T-cell (primary cell): ENCODE results near the gene DDX59. TPM values are rescaled to one million over a fixed set of nuclear protein-coding genes. Genes with fewer than 3 reads are reported as not detected.

Experiments
- ATAC-seq, 4 experiments: fragments of 200-7000 bp in 3 of 4; fragments of 150-1000 bp in 1 of 4; cut with Tn5 transposase; replicated peaks in 1 of 4; 1 replicate in 3 of 4; 2 replicates in 1 of 4; pipeline ENCODE4 v1.10.0; 2021; ENCODE audit warnings: moderate library complexity in 3 of 4, mild to moderate bottlenecking in 2 of 4, moderate number of reproducible peaks in 1 of 4
- CTCF ChIA-PET, 2 donors: fragments of 300-600 bp; sonication (Branson Sonifier 250); formaldehyde crosslinking; loops; one replicate each; lab custom pipeline; 2022; ENCODE audit warnings: antibody characterized with exemption in 2 of 2; lab: Charles Lee
- POLR2A ChIA-PET, 2 donors: fragments of 300-600 bp; sonication (Branson Sonifier 250); formaldehyde crosslinking; loops; one replicate each; lab custom pipeline; 2022; ENCODE audit warnings: antibody characterized with exemption in 2 of 2; lab: Charles Lee
- DNase-seq, 35 experiments: peaks; one replicate each; pipeline versions ENCODE4 v3.0.0 to v3.0.0-alpha.2; 2013 to 2023
- H3K27ac ChIP-seq: one replicate; pipeline ENCODE4 v1.5.1; 2013; ENCODE audit warnings: low read length
- H3K27me3 ChIP-seq, 2 experiments: replicated peaks in 1 of 2; 1 replicate in 1 of 2; 2 replicates in 1 of 2; pipeline versions ENCODE4 v1.6.1 to v1.7.0; 2013; ENCODE audit warnings: low read length in 1 of 2, mixed read lengths in 1 of 2; ENCODE audit not compliant: control insufficient read depth in 2 of 2, insufficient read depth in 2 of 2; ENCODE audit errors: extremely low read depth in 1 of 2
- H3K36me3 ChIP-seq, 2 donors: 1 replicate in 1 of 2; 2 replicates in 1 of 2; pipeline versions ENCODE4 v1.6.1 to v1.7.0; 2013; ENCODE audit warnings: low read length in 1 of 2; ENCODE audit not compliant: control insufficient read depth in 2 of 2, insufficient read depth in 1 of 2; ENCODE audit errors: extremely low read depth in 1 of 2
- H3K4me1 ChIP-seq, 2 experiments: 1 replicate in 1 of 2; 2 replicates in 1 of 2; pipeline versions ENCODE4 v1.6.1 to v1.7.0; 2013; ENCODE audit warnings: low read length in 2 of 2, mixed read lengths in 1 of 2; ENCODE audit not compliant: insufficient read depth in 2 of 2, control insufficient read depth in 1 of 2; ENCODE audit errors: extremely low read depth in 1 of 2
- H3K4me3 ChIP-seq, 2 donors: 1 replicate in 1 of 2; 2 replicates in 1 of 2; pipeline versions ENCODE4 v1.5.1 to v1.7.0; 2013; ENCODE audit warnings: mild to moderate bottlenecking in 2 of 2, low read length in 1 of 2, moderate library complexity in 1 of 2; ENCODE audit not compliant: control insufficient read depth in 1 of 2; ENCODE audit errors: extremely low read depth in 1 of 2
- H3K9me3 ChIP-seq: 2 replicates; pipeline ENCODE4 v1.7.0; 2013
- H3K27ac Mint-ChIP-seq, 2 donors: one replicate each; pipeline ENCODE4 v1.8.0; 2020 to 2021; ENCODE audit warnings: mild to moderate bottlenecking in 2 of 2, mixed read lengths in 2 of 2
- H3K27me3 Mint-ChIP-seq, 2 donors: one replicate each; pipeline ENCODE4 v1.8.0; 2021 to 2022; ENCODE audit warnings: mixed read lengths in 2 of 2
- H3K36me3 Mint-ChIP-seq: one replicate; pipeline ENCODE4 v1.8.0; 2021; ENCODE audit warnings: mixed read lengths
- H3K4me1 Mint-ChIP-seq, 3 donors: one replicate each; pipeline ENCODE4 v1.8.0; 2020 to 2022; ENCODE audit warnings: mixed read lengths in 3 of 3, mild to moderate bottlenecking in 1 of 3
- H3K4me3 Mint-ChIP-seq, 3 donors: one replicate each; pipeline ENCODE4 v1.8.0; 2020 to 2022; ENCODE audit warnings: mild to moderate bottlenecking in 3 of 3, mixed read lengths in 3 of 3, moderate library complexity in 3 of 3
- H3K9me3 Mint-ChIP-seq, 3 donors: one replicate each; pipeline ENCODE4 v1.8.0; 2020 to 2022; ENCODE audit warnings: mixed read lengths in 3 of 3
- WGBS: methylation state at CpG from one replicate; pipeline ENCODE4 v1.1.5; 2013; ENCODE audit warnings: missing lambda C conversion rate; ENCODE audit not compliant: insufficient coverage; 5-methylcytosine and 5-hydroxymethylcytosine counted together
- total RNA-seq, 35 experiments: library from RNA in 6 of 35; stranded (reverse) in 6 of 35; fragments of 120-200 nt in 1 of 35; gene quantifications; one replicate each; pipeline versions ENCODE4 v1.2.1 to v1.2.4 and lab custom pipeline; 2013 to 2026

DDX59 gene
- total RNA-seq, 5 donors from 2014 or later (not counting 1 experiment from before 2014, with no cell fraction given): 19.2 to 38.7 (median 31.7) TPM

GRCh38 chr1:200653022-200653462 is 16.7 kb downstream of the DDX59 start:
- Mint-ChIP-seq H3K27ac (peak overlapping the region; percentile 10 to 78), H3K4me3 (no peak overlapping the region), H3K9me3 (no peaks in the 10 kb centered on the region), H3K4me1 (peaks cover 10 to 26% (median 14%) of the 10 kb centered on the region in 3 donors), H3K27me3 (no peaks in the 10 kb centered on the region), H3K36me3 (peaks cover 48% of the 10 kb centered on the region)
- H3K36me3 ChIP-seq: peaks cover 17 to 52% of the 10 kb centered on the region in 2 donors
- no peak overlapping the region for H3K4me3 ChIP-seq
- ChIA-PET CTCF (no interaction called here), POLR2A (no interaction called here)
- H3K9me3 ChIP-seq: no peaks in the 10 kb centered on the region
- no peaks in the 10 kb centered on the region for H3K4me1 ChIP-seq
- ATAC-seq: no peak
- DNase-seq: no peak
- H3K27me3 ChIP-seq: no peaks in the 10 kb centered on the region
- no peak overlapping the region for H3K27ac ChIP-seq
- WGBS: 16% methylated on average over 5 of the region's 5 CpGs

GRCh38 chr1:200652378-200652777 is 17.3 kb downstream of the DDX59 start:
- ChIA-PET POLR2A (no interaction called here), CTCF (interaction anchor here in 1 of 2 donors (0.7 kb wide), 2 partner anchors 10 to 95 kb away, joined by 5 read pairs; no protein-coding TSS in a partner anchor)
- Histone ChIP-seq H3K27me3 (no peaks in the 10 kb centered on the region), H3K27ac (no peak overlapping the region), H3K36me3 (peaks cover 14 to 48% of the 10 kb centered on the region in 2 donors), H3K9me3 (no peaks in the 10 kb centered on the region), H3K4me1 (no peaks in the 10 kb centered on the region), H3K4me3 (no peak overlapping the region)
- Mint-ChIP-seq H3K4me1 (peaks cover 10 to 24% (median 14%) of the 10 kb centered on the region in 3 donors), H3K9me3 (no peaks in the 10 kb centered on the region), H3K36me3 (peaks cover 45% of the 10 kb centered on the region), H3K27me3 (no peaks in the 10 kb centered on the region), H3K27ac (no peak overlapping the region), H3K4me3 (no peak overlapping the region)
- DNase-seq: no peak
- 100% methylated on average over 1 of the region's 1 CpG for WGBS
- ATAC-seq: no peak

- H3K4me3 ChIP-seq: no peak overlapping the region
- no peak overlapping the region for H3K27ac Mint-ChIP-seq
- peaks cover 0 to 2% (median 0%) of the 10 kb centered on the region in 3 donors for H3K4me1 Mint-ChIP-seq
- 100% methylated on average over 3 of the region's 4 CpGs for WGBS
- H3K27ac ChIP-seq: no peak overlapping the region
- H3K27me3 ChIP-seq: no peaks in the 10 kb centered on the region
- ChIA-PET POLR2A (no interaction called here), CTCF (interaction anchor here in 1 of 2 donors (1.8 kb wide), 1 partner anchor 24 kb away, joined by 5 read pairs; no protein-coding TSS in a partner anchor)
- H3K36me3 Mint-ChIP-seq: peaks cover 38% of the 10 kb centered on the region
- ATAC-seq (no peak), DNase-seq (no peak)
- peaks cover 0 to 32% of the 10 kb centered on the region in 2 donors for H3K36me3 ChIP-seq
- H3K4me3 Mint-ChIP-seq: no peak overlapping the region
- no peaks in the 10 kb centered on the region for H3K4me1 ChIP-seq
- no peaks in the 10 kb centered on the region for H3K9me3 Mint-ChIP-seq
- no peaks in the 10 kb centered on the region for H3K9me3 ChIP-seq
- H3K27me3 Mint-ChIP-seq: no peaks in the 10 kb centered on the region
Measured at GRCh38 chr1:200646515-200646914, 23.2 kb downstream of the DDX59 start.

- ATAC-seq: no peak
- no peak overlapping the region for H3K4me3 Mint-ChIP-seq
- POLR2A ChIA-PET: no interaction called here
Measured at GRCh38 chr1:200644021-200644420, 25.7 kb downstream of the DDX59 start.

GRCh38 chr1:200642481-200642880 is 27.2 kb downstream of the DDX59 start:
- H3K27ac ChIP-seq: no peak overlapping the region
- H3K27me3 ChIP-seq: no peaks in the 10 kb centered on the region
- DNase-seq (no peak), ATAC-seq (no peak)
- Mint-ChIP-seq H3K4me1 (peaks cover 0 to 2% (median 0%) of the 10 kb centered on the region in 3 donors), H3K27me3 (no peaks in the 10 kb centered on the region), H3K4me3 (no peak overlapping the region), H3K9me3 (no peaks in the 10 kb centered on the region), H3K27ac (no peak overlapping the region), H3K36me3 (peaks cover 39% of the 10 kb centered on the region)
- CTCF ChIA-PET: no interaction called here
- 90% methylated on average over 2 of the region's 6 CpGs for WGBS
- no peak overlapping the region for H3K4me3 ChIP-seq
- POLR2A ChIA-PET: no interaction called here
- H3K4me1 ChIP-seq: no peaks in the 10 kb centered on the region
- peaks cover 0 to 21% of the 10 kb centered on the region in 2 donors for H3K36me3 ChIP-seq
- H3K9me3 ChIP-seq: no peaks in the 10 kb centered on the region

More at GRCh38 chr1:200644021-200644420, 25.7 kb downstream of the DDX59 start:
- DNase-seq: no peak
- no peaks in the 10 kb centered on the region for H3K9me3 ChIP-seq
- no peaks in the 10 kb centered on the region for H3K27me3 ChIP-seq
- peaks cover 0 to 31% of the 10 kb centered on the region in 2 donors for H3K36me3 ChIP-seq
- Mint-ChIP-seq H3K27ac (peak overlapping the region in 1 of 2 donors; percentile 8), H3K4me1 (peaks cover 0 to 2% (median 0%) of the 10 kb centered on the region in 3 donors), H3K36me3 (peaks cover 41% of the 10 kb centered on the region), H3K9me3 (no peaks in the 10 kb centered on the region), H3K27me3 (no peaks in the 10 kb centered on the region)
- H3K27ac ChIP-seq: no peak overlapping the region
- no peak overlapping the region for H3K4me3 ChIP-seq
- no peaks in the 10 kb centered on the region for H3K4me1 ChIP-seq
- CTCF ChIA-PET: interaction anchor here in 1 of 2 donors (1.0 kb wide), 1 partner anchor 160 kb away, joined by 3 read pairs; no protein-coding TSS in a partner anchor

GRCh38 chr1:200640963-200641401 is 28.7 kb downstream of the DDX59 start:
- Histone ChIP-seq H3K4me1 (no peaks in the 10 kb centered on the region), H3K36me3 (peaks cover 0 to 13% of the 10 kb centered on the region in 2 donors), H3K4me3 (no peak overlapping the region), H3K27ac (no peak overlapping the region), H3K27me3 (no peaks in the 10 kb centered on the region), H3K9me3 (no peaks in the 10 kb centered on the region)
- DNase-seq (no peak), ATAC-seq (no peak)
- Mint-ChIP-seq H3K36me3 (peaks cover 27% of the 10 kb centered on the region), H3K27ac (no peak overlapping the region), H3K27me3 (no peaks in the 10 kb centered on the region), H3K4me1 (no peaks in the 10 kb centered on the region), H3K9me3 (no peaks in the 10 kb centered on the region), H3K4me3 (no peak overlapping the region)
- POLR2A ChIA-PET: no interaction called here
- WGBS: 100% methylated on average over 1 of the region's 5 CpGs
- CTCF ChIA-PET: no interaction called here
